HEK293 (cell line): Measurements from ENCODE around the gene SFMBT2.

ENCODE experiments used
- BCL11B ChIP-seq: fragments of 450-650 bp; formaldehyde crosslinking; IDR thresholded peaks from 2 replicates; pipeline ENCODE4 v1.5.1; 2016; ENCODE audit warnings: low read depth, missing biosample characterization, missing genetic modification characterization
- CTCF ChIP-seq: fragments of 450-650 bp; formaldehyde crosslinking; IDR thresholded peaks from 2 replicates; pipeline ENCODE4 v1.5.1; 2016; ENCODE audit warnings: missing biosample characterization, missing genetic modification characterization
- PATZ1 ChIP-seq: fragments of 450-650 bp; formaldehyde crosslinking; IDR thresholded peaks from 2 replicates; pipeline ENCODE4 v1.5.1; 2016; ENCODE audit warnings: missing biosample characterization, missing genetic modification characterization
- TCF7L2 ChIP-seq: IDR thresholded peaks from 2 replicates; pipeline ENCODE4 v1.6.1; 2011; ENCODE audit warnings: low read depth, mild to moderate bottlenecking, inconsistent platforms, low read length, moderate library complexity, borderline replicate concordance
- ZBTB11 ChIP-seq: fragments of 450-650 bp; formaldehyde crosslinking; conservative IDR thresholded peaks from 2 replicates; pipeline ENCODE4 v1.5.1; 2016; ENCODE audit warnings: low read depth, missing biosample characterization, missing genetic modification characterization
- ZBTB44 ChIP-seq: fragments of 450-650 bp; IDR thresholded peaks from 2 replicates; pipeline ENCODE4 v1.5.1; 2018; ENCODE audit warnings: missing biosample characterization, mild to moderate bottlenecking, missing genetic modification characterization
- ZBTB48 ChIP-seq: fragments of 450-650 bp; formaldehyde crosslinking; IDR thresholded peaks from 2 replicates; pipeline ENCODE4 v1.5.1; 2016; ENCODE audit warnings: missing biosample characterization, missing genetic modification characterization
- ZBTB49 ChIP-seq: fragments of 450-650 bp; formaldehyde crosslinking; IDR thresholded peaks from 2 replicates; pipeline ENCODE4 v1.5.1; 2016; ENCODE audit warnings: missing biosample characterization, missing genetic modification characterization, low read depth
- ZNF140 ChIP-seq: fragments of 450-650 bp; formaldehyde crosslinking; IDR thresholded peaks from 2 replicates; pipeline ENCODE4 v1.5.1; 2016; ENCODE audit warnings: missing biosample characterization, missing genetic modification characterization
- ZNF704 ChIP-seq: fragments of 450-650 bp; formaldehyde crosslinking; IDR thresholded peaks from 2 replicates; pipeline ENCODE4 v1.5.1; 2016; ENCODE audit warnings: missing biosample characterization, missing genetic modification characterization

GRCh38 chr10:7460006-7460405 lies 49.2 kb upstream of the SFMBT2 start:
- TF ChIP-seq BCL11B (no peak), PATZ1 (tag by site-specific recombination) (no peak), TCF7L2 (no peak), ZBTB44 (tag by site-specific recombination) (no peak), ZNF704 (tag by site-specific recombination) (no peak), CTCF (tag by site-specific recombination) (no peak), ZBTB48 (tag by site-specific recombination) (no peak), ZBTB49 (tag by site-specific recombination) (no peak), ZBTB11 (tag by site-specific recombination) (no peak), ZNF140 (tag by site-specific recombination) (no peak)
